ENCODE results near the gene UCP2.

Gene UCP2

DNA sequence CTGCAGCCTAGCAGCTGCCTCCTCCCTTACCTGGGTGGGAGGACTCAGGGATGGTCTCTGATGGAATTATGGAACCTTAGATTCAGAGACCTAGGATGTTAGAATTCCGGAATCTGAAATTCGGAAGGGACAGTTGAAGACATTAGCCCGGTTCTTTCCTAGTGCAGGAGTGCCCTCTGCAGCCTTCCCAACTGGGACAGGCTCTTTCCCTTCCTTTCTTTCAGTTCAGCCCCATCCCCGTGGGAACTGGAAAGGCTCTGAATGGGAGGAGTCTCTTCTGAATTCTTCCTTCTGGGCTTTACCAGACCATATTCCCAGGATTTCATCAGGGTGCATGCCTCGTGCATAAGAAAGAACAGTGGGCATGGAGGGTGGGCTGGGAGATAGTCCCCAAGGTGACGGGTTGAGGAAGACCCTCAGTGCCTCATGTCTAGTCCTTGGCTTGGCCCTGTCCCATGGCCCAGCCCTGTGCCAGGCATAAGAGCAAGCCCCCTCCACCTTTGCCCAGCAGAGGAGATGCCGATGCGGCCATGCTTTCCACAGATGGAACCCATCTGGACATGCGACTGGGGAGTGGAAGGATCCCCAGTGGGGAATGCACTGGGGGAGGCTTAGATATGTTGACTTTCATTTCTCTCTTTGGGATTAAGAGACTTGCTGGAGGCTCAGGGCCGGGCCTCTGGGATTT lies 17.4 kb downstream of the UCP2 start:
- H3K4me3 ChIP-seq (ENCODE audit: low read depth, low read length), result no peak overlapping the region
- no peak for TF ChIP-seq CTCF (IDR thresholded peaks at IDR 0.05; ENCODE audit: low read depth, low read length)

- TF ChIP-seq CTCF (IDR thresholded peaks at IDR 0.05; ENCODE audit: low read depth, low read length), result no peak
These were observed 18.8 kb downstream of the UCP2 start for GRCh38 chr11:73963861-73964260.

GRCh38 chr11:73962101-73962705 lies 20.4 kb downstream of the UCP2 start:
- H3K4me3 ChIP-seq (ENCODE audit: low read depth, low read length), result no peak overlapping the region
- no peak for TF ChIP-seq CTCF (IDR thresholded peaks at IDR 0.05; ENCODE audit: low read depth, low read length)

More at GRCh38 chr11:73963861-73964260, 18.8 kb downstream of the UCP2 start:
- no peak overlapping the region for H3K4me3 ChIP-seq (ENCODE audit: low read depth, low read length)

DNA sequence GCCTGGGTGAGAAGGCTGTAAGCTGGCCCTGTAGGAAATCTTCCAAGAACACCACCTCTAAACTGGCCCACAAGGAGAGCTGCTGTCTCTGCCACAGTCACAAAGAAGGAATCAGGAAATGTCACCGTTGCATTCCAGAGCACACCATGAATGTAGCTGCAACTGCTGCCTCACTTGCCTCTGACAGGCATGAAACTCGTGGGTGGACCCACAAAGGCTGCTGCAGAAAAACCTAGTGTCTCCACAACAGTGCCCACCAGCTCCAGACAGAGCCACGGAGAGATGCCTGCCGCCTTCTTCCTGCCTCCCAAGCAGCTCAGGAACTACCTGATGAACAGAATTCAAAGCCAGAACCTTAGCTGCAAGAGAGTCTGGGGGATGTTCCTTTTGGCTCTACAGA lies 21.3 kb downstream of the UCP2 start:
- no peak overlapping the region for H3K4me3 ChIP-seq (ENCODE audit: low read depth, low read length)
- TF ChIP-seq CTCF (IDR thresholded peaks at IDR 0.05; ENCODE audit: low read depth, low read length), result no peak

DNA sequence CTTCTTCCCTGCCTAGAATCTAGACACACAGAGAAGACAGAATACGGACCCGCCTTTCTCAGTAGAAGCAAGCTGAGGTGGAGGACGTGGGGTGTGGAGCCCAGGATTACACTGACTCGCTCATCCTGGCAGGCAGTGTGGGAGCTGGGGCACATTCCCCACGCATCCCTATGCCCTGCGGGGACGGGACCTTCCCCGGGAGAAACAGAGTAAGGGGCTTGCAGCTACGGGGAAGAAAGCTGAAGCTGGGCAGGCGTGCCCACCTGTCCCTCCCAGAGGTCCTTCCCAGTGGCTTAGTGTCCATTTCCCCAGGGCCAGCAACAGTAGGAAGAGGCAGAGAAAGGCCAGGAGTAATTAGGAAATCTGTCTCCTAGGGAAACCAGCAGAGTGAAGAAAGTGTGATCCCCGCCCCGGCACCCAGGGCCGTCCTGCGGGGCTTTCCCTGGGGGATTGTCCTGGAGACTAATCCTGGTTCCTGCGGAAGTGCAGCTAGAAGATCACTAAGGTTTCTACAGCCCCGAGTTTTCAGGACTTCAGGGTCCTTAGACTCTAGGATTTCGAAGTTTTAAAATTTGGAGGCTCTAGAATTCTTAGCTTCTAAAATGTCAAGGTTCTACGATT lies 24.0 kb downstream of the UCP2 start:
- no peak for TF ChIP-seq CTCF (IDR thresholded peaks at IDR 0.05; ENCODE audit: low read depth, low read length)
- no peak overlapping the region for H3K4me3 ChIP-seq (ENCODE audit: low read depth, low read length)

- no peak overlapping the region for H3K4me3 ChIP-seq (ENCODE audit: low read depth, low read length)
- TF ChIP-seq CTCF (IDR thresholded peaks at IDR 0.05; ENCODE audit: low read depth, low read length), result no peak
These were observed 24.8 kb downstream of the UCP2 start for GRCh38 chr11:73957654-73958361.

All from WI38 (cell line).